NCI-H524 (cell line): ENCODE measurements around the gene UQCRC1.

Experiments
- DNase-seq, 2 experiments: peaks; one replicate each; lab custom pipeline; 2025; lab: John Stamatoyannopoulos, UW

Gene UQCRC1

GRCh38 chr3:48571938-48572337 is 37.5 kb downstream of the UQCRC1 start:
- no peak for DNase-seq

DNA sequence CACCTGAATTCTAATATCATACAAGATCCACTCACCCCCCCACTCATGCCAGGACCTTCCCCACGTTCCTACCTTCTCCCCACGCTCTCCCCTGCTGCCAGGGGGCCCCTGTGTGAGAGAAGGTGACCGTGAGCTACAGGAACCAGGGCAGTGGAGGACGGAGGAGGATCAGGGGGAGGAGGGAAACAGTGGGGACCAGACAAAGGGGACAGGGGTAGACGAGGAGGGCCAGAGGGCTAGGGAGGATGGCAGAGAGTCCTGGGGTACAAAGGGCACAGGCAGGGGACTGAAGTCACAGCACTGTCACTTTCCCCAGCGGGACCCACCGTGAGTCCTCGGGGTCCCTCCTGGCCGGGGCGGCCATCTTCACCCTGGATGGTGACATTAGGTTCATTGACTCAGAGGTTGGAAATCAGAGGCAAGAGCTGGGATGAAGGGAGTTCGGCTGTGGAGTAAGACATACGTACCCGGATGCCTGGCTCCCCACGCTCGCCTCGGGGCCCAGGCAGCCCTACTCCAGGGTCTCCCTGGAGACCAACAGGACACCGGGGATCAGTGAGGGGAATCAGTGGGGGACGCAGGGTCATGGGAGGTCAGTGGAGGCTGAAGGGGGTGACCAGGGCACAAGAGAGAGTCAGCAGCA is 39.5 kb downstream of the UQCRC1 start:
- no peak for DNase-seq

DNA sequence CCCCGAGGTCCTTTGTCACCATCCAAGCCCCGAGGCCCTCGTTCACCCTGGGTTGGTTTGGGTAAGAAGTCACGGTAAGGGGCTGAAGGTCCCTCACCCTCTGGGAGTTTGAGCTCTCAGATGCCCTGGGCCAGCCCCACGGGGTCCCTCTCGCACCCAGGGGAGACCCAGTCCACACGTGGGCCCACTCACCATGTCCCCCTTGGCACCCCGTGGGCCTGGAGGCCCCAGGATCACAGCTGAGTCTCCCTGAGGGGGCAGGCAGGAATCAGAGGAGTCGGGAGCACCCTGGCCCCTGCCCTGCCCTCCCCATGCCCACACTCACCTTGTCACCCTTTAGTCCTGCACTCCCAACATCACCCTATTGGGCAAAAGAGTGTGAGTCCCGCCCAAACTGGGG is 40.0 kb downstream of the UQCRC1 start:
- no peak for DNase-seq

GRCh38 chr3:48568476-48568875 is 41.0 kb downstream of the UQCRC1 start:
- no peak for DNase-seq

- DNase-seq: no peak
Measured at GRCh38 chr3:48567500-48567899, 41.9 kb downstream of the UQCRC1 start.

- DNase-seq: no peak
Measured at GRCh38 chr3:48567090-48567489, 42.4 kb downstream of the UQCRC1 start.

- DNase-seq: no peak
Measured at GRCh38 chr3:48566401-48566760, 43.1 kb downstream of the UQCRC1 start.

DNA sequence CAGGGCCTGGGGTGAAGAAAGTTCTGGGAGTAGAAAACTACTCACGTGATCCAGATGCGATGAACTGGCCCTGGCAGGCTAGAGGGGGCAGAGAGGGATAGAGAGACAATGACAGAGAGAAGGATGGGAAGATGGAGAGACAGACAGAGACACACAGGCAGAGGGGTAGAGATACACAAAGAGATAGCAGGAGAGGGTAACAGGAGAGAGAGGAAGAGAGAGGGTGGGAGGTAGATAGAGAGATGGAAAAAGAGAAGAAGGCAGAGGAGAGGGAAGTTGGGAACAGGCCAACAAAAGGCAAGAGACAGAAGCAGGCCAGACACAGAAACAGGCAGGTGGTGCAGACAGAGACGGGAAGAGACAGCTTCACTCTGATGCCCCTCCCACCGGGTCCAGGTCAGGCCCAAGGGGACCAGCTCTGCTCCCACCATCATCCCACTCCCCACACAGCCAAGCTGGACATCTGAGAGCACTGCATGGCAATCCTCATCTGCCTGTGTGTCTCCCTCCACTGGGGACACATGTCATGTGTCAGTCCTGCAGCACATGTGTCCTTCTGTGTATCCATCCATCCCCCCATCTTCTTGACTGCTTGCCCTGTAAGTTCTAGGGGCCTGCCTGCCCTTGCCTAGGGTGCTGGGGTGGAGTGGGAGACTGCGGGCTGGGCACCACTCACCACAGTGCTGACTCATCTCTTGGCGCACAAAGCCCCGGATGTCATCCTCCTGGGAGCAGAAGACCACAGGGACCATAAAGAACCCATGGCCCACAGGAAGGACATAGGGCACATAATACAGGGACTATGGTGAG is 43.6 kb downstream of the UQCRC1 start:
- no peak for DNase-seq

DNA sequence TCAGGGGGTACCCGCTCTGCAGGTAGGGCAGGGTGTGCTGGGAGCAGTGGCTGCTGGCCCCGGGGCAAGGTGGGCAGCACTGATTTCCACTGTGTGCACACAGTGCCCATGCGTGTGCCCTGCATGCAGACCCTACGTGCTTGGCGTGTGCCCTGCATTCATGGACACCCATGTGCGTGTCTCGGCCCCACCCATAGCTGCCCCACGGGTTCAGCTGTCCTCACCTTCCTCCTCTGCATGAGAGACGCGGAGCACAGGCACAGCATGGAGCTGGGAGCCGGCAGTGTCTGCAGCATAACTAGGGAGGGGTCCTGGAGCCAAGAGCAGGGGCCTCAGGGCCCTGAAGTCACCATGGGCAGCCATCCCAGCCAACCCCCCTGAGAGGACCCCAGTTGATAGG is 44.3 kb downstream of the UQCRC1 start:
- no peak for DNase-seq

- no peak for DNase-seq
Measured at GRCh38 chr3:48564667-48565066, 44.8 kb downstream of the UQCRC1 start.

DNA sequence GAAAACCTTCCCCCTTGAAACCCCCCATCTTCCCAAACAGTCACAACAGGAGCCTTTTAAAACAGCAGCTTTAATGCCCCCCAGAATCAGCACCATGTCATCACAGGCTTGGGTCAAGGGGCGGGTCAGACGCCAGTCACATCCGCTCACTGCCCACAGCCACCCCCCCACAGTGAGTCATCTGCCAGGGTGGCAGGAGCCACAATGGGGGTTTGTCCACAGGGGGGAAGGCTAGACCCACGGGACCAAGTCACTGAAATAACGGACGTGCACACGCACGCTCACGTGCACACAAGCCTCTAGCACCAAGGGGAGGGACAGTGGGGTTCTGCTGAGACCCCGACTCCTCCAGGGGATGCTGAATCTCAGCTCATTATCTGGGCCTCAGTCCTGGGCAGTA is 45.4 kb downstream of the UQCRC1 start:
- no peak for DNase-seq

DNA sequence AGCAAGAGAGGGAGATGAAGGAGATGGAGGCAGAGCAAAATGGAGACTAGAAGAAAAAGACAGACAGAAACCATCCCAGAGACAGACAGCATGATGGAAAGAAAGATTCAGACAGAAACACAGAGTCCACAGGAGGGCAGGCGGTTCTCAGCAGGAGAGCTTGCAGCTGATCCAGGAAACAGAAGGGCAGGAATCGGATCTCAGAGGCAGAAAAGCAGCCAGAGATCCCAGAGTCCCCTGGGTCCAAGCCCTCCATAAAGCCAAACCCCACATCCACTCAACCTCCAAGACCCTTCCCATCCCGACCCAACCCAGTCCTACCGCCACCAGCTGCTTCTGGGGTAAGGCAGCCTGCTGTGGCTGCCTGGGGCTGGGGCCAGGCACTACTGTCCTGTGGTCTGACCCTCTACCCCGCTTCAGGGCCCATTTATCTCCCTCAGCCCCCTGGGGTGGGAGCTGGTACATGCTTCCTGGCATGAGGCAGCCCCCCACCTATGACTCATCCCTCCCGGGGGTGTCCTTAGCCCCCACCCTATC is 46.0 kb downstream of the UQCRC1 start, which contains the start of gene UCN2:
Gene UCN2 (minus strand): TSS at position 400 of the 537 bp plus-strand sequence. CDS start 657 bp downstream, outside the sequence.
- DNase-seq: peak; percentile 12 to 59

DNA sequence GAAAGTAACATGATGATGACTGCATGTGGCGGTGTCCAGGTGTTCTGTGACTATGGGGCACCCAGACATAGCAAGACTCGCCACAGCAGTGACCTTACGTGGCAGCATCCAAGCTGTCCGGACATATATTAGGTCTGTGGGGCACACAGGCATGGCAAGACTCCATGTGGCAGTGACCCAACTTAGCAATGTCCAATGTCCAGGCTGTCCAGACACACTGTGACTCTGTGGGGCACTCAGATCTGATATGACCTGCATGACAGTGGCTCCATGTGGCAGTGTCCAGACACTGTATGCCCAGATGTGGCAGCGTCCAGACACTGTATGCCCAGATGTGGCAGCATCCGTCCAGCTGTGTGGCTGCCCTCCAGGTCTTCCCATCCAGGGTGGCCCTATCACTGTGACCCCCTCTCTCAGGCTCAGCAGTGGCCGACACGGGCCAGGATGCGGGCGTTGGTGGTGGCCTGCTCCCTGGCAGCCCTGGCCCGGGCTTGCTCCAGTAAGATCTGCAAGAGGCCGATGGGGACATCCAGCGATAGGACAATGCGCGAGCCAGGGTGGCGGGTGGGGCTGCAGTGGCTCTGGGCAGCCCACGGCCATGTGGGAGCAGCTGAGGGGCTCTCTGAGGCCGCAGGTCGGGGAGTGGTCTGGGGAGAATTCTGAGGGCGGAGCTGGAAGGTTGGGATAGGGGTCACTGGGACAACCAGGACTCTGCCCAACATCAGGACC is 46.9 kb downstream of the UQCRC1 start:
- no peak for DNase-seq

GRCh38 chr3:48561045-48561736 is 48.3 kb downstream of the UQCRC1 start:
- DNase-seq: peak; percentile 7 to 56

DNA sequence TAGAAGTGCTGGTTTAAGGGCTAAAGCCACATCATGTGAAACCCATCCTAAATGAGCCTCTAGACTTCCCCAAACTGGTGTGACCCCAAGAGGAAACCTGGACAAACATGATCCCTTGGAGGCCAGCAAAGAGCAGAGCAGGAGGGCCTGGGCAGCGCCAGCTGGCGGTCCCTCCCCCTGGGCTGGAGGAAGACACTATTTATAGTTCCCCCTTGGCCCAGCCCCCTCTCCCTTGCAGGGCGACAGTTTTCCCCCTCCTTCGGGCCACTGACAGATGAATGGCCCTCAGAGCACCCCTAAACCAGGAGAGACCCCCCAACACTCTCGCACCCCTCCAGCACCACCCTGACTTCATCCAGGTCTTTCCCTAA is 48.8 kb downstream of the UQCRC1 start:
- peak in 1 of 2 experiments; percentile 60 for DNase-seq

GRCh38 chr3:48558493-48559134 is 50.8 kb downstream of the UQCRC1 start:
- DNase-seq: peak; percentile 96 to 97

DNA sequence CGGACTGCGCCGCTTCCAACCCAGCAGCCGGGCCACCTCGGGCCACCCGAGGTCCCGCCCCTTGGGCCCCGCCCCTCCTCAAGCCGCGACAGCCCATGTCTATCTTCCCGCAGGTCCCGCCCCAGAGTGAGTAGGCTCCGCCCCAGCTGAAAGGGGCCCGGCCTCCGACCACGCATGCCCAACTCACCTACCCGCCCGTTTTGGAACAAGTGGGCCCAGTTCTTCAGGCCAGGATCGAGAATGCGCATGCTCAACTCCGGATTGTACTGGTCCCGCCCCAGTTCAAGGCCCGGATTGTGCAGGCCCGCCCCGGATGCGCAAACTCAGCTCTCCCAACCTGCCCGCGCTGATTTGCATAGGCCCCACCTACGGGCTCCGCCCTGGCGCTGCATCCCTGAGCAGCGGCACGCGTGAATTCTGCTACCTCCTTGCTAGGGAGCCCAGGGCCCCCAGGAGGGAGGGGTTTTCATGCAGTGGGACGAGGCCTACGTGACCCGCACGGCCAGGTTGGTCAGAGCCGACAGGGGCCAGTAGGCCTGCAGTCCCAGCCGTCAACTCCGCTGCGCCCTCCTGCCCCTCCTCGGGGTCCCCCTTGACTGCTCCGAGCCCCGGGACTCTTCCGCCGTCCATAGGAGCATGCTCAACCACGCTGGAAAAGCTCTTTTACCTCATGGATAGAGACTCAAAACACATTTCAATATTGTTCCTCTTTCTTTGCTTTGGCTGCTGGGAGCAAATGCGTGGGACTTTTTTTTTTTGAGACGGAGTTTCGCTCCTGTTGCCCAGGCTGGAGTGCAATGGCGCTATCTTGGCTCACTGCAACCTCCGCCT is 52.4 kb downstream of the UQCRC1 start, which contains the start of gene PFKFB4:
Gene PFKFB4 (minus strand): TSS at position 8 of the 831 bp plus-strand sequence. CDS start 26 bp downstream, outside the sequence.
- DNase-seq: peak; percentile 97 to 98

DNA sequence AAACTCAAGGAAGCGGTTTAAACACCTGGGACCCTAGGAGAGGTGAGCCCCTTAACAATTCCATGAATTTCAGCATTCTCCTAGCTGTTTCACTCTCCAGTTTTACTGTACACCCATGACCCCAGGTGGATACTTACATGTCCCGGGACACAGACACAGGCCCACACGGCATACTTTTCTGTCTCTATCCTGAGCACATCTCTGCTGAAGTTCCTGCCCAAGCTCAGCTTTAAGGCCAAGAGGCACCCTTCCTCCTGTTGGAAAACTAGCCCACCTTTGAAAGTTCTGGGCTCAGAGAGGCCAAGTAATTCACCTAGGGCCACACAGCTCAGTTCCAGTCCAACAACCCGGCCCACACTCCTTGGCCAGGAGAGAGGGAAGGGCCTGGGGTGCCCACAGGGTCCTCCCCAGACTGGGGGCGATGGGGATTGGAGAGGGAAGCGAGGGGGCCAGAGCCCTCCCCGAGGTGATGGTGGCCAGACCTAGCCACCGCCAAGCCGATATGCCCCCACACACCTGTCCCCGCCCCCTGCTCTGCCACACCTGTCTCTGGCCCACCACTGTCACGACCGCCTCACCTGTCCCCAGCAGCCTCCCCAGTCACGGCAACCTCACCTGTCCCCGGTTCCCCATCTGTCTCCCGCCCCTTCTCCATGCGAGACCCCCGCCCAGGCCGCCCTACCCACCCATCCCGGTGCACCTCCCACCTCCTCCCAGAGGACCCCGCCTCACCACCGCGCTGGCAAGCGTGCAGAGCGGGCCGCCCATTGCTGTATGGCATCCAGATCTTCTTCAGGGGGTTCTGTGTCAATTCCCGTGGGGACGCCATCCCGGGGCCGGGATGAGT is 53.3 kb downstream of the UQCRC1 start:
- no peak for DNase-seq

DNA sequence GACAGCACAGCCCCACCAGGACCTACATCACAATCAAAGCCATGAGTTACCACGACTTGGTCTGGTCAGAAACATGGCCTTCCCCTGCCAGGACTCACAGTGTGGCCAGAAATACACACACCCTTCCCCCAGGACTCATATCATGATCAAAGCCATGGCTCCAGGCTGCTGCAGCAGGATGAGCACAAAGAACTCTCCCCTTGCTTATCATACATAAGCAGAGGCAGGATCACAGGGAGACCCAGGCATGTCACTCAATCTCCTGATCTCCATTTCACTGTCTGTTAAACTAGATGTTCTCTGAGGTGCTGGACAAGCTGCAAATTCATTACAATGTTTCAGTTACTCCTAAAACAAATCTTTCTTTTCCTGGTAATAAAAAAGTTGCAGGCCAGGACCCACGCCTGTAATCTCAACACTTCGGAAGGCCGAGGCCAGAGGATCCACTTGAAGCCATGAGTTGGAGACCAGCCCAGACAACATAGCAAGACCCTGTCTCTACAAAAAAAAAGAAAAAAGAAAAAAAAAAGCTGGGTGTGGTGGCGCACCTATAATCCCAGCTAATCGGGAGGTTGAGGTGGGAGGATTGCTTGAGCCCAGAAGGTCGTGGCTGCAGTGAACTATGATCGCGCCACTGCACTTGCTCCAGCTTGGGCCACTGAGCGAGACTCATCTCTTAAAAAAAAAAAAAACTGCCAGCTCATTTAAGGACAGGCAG is 54.1 kb downstream of the UQCRC1 start:
- no peak for DNase-seq
